IPS DF 19.7 (cell line): ENCODE measurements around the gene PDCD1.
"Not testable (repeated sequence)": the region's sequence is repeated elsewhere in the genome, so short reads cannot be mapped to it uniquely, and the experiment has no call there.

Experiments
- DNase-seq: peaks from one replicate; pipeline ENCODE4 v3.0.0-alpha.2; 2013; ENCODE audit warnings: low read depth, low spot score

Gene PDCD1

GRCh38 chr2:241877989-241878970, 19.6 kb upstream of the PDCD1 start:
- no peak for DNase-seq

GRCh38 chr2:241877197-241877685, 18.5 kb upstream of the PDCD1 start:
- DNase-seq = no peak

DNA sequence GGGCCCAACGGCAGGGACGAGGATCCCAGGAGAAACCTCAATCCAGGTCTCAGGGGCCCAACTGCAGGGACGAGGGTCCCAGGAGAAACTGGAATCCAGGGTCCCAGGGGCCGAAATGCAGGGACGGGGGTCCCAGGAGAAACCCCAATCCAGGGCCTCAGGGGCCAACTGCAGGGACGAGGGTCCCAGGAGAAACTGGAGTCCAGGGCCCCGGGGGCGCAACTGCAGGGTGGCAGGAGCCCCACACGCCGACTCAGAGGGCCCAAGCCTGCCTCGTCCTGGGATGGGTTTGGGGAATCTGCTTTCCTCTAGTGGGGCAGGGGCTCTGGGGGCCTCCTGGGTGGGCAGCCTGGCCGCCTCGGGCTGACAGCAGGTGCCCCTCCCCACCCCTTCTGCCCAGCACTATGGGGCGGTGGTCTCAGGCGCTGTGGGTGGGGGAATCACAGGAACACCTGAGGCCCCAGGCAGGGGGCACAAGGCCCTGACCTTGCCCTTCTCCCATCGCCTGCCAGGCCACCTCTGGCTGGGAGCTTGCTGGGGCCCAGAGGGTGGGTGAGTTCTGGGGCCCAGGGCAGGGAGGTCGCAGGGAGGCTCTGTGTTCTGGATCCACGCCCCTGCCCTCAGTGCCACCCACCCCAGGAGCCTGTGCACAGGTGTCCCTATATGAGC, 18.0 kb upstream of the PDCD1 start:
- no peak for DNase-seq

DNA sequence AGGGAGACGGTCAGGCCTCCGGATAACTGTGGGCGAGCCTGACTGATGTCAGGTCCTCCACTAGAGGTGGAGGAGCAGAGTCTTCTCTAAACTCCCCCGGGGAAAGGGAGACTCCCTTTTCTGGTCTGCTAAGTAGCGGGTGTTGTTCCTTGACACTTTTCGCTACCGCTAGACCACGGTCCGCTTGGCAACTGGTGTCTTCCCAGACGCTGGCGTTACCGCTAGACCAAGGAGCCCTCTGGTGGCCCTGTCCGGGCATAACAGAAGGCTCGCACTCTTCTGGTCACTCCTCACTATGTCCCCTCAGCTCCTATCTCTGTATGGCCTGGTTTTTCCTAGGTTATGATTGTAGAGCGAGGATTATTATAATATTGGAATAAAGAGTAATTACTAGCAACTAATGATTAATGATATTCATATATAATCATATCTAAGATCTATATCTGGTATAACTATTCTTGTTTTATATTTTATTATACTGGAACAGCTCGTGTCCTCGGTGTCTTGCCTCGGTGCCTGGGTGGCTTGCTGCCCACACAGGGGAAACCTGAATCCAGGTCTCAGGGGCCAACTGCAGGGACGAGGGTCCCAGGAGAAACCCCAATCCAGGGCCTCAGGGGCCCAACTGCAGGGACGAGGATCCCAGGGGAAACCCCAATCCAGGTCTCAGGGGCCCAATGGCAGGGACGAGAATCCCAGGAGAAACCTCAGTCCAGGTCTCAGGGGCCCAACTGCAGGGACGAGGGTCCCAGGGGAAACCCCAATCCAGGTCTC, 17.2 kb upstream of the PDCD1 start:
- not testable (repeated sequence) for DNase-seq

DNA sequence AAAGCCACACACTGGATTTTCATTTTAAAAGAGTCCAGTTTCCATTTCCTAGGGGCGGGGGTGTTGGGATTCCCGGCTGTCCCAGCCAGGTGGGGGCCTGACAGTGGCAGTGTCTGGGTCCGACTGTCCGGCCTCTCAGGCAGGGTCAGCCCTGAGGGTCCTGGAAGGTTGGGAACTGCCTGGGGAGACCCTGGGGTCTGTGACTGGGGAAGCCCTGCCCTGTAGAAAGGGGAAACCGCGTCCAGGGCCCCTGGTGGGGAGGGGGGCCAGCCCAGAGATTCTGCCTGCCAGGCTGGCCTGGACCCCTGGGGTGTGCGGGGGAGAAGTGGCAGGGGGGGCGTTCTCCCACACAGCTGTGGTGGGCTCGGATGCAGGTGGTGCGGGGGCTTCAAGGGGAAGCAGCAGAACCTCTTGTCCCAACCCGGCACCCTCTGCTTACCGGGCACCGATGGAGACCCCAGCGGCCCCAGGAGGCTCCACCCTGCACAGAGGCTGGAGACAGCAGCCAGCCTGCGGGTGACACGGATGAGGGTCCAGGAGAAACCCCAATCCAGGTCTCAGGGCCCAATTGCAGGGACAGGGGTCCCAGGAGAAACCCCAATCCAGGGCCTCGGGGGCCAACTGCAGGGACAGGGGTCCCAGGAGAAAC, 15.7 kb upstream of the PDCD1 start:
- no peak for DNase-seq

DNA sequence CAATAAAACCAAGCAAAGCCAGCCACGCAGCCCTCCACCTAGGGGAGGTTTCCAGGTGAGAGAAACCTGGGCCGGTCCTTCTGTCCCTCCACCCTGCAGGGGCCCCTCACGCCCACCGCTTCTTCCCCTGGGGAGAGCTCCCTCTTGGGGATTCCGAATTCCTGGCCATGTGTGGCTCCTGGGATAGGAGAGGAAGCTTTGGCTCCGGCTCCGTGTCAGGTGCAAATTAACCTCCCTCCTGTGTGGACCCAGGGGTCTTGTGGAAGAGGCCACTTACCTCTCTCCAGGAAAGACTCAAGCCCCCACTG, 15.1 kb upstream of the PDCD1 start:
- DNase-seq = no peak

DNA sequence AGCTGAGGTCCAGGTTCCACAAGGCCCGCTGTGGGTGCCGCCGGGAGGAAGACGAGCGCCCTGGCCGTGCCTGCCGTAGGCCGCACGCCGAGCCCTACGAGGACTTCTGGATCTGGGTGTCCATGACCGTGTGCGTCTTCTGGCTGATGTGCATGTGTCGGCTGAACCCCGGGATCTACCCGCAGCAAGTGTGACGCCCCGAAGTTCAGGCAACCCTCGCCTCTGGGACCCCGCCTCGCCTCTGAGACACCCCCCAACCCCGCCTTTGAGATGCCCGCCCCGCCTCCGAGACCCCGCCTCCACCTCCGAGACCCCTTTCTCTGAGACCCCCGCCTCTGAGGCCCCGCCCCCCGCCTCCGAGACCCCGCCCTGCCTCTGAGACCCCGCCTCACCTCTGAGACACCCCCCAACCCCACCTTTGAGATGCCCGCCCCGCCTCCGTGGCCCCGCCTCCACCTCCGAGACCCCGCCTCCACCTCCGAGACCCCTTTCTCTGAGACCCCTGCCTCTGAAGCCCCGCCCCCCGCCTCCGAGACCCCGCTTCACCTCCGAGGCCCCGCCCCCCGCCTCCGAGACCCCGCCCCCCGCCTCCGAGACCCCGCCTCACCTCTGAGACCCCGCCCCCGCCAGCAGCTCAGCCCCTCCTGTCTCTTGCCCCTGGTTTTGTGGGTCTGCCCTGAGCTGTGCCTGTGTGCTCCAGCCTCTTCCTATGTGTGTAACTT, 14.5 kb upstream of the PDCD1 start:
- no peak for DNase-seq

GRCh38 chr2:241872313-241872642, 13.6 kb upstream of the PDCD1 start:
- no peak for DNase-seq

DNA sequence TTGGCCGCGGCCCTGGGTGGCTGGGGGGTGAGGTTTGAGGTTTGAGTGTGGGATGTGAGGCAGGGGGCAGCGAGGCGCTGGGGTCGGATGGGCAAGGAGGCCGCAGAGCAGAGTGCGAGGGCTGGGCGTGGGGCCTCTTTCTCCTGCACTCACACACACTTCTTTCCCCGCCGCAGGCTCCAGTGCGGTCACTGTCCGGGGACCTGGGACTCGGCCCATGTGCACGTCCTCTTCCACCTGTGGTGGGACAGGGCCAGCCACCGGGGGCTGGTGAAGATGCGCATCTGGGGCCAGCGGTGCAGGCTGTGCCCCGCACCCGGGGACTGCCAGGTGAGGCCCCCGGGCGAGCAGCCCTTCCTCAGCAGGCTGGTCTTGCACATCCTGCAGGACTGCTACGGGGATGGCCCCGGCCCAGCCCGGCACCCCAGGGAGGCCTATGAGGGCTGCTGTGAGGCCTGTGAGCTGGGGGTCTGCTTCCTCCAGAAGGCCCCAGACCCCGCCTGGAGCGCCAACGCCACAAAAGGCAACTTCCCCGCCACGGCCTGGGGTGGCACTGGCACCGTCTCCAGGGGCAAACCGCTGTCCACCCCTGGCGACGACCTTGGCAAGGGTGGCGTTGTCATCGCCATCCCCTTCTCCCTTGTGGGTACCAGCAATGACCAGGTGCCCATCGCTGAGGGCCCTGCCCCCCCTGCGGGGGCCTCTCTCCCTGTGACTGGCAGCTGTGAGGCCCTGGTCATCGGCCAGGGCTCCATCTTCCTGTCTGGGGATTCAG, 13.0 kb upstream of the PDCD1 start:
- DNase-seq = no peak

DNA sequence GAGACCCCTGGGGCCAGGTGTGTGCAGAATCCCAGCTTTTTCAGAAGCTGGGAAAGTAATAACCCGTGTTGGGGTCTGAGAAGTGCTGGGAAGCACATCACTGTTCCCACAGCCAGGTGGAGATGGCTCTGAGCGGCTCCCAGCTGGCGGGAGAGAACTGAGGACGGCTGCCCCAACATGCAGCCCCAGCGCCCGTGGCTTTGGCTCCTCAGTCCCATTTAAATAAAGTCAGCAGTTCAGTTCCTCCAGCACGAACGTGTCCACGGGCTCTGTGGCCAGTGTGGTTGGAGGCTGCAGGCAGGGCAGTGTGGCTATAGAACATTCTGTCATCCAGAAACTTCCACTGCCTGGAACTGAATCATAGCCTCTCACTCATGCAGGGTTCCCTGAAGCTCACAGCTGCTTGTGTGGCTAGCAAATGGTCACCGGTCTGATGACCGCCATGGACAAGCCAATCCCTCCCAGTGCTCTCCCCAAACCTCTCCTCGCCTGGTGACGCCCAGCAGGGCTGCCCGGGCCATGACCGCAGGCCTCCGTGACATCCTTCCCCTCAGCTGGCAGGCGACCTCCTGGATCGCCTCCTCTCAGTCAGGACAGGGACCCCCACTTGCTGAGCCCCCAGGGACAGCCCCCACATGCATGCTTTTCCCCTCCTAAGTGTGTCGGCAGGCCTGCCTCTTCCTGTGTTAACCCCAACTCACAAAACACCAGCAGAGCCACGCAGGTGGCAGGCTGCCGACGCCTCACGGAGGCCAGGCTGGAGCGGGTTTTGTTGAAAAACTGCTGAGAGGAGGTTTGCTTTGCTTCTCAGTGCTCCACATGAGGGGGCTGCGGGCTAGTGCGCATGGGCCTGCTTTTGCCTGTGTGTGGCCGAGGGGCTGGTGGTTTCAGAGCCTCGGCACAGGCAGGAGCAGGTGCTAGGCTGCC, 12.2 kb upstream of the PDCD1 start:
- no peak for DNase-seq

DNA sequence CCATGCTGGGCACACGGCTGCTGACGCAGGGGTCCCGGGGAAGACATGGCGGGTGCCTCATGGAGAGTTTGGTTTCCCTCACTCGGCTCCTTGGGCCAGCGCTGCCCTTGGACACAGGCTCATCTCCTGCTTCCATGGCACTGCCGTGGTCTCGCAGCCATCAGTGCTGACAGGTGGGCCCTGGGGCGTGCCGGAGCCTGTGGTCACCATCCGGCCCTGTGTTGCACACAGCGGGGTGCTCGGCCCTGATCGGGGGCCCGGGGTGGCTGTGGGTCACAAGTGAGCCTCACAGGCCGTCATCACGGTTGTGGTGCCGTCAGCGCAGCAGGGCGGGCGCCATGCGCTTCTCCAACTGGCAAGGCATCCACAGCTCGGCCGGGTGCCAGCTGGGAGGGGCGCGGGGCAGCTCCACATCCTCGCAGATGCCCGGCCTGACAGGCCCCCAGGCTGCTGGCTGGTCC, 11.4 kb upstream of the PDCD1 start:
- DNase-seq = no peak

DNA sequence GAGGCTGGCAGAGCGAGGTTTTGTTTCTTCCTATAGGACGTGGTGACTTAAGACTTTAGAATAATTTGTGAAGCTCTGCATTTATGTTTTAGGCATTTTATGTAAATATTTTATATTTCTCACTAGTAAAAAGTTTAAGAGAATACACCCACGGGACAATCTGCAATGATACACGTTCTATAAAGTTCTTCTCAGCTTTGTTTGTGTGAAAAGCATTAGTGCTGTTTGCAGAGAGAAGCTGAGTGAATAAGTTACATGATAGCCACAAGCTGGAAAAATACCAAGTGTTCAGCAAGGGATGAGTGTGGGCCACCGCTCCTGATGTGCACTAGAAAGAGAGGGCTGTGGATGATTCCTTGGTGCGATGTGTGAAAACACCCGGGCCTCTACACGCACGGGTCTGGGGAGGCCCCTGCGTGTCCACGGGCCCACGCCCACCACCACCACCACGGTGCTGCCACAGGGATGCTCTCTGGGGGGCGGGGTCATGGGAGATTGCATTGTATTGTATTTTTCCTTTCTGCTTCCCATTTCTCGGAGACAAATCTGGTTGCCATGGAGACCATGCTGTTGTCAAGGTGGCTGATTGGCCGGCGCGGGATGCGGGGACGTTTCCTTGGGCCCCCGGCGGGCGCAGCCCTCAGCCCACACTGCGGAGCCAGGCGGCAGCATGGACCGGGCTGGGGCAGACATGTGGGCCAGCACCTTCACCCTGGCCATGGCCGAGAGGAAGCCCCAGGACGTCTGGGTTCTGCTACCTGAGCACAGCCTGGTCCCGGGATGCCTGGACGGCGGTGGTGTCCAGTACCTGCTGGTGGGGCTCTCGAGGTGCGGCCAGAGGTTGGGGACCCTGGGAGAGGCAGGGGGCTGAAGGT, 10.6 kb upstream of the PDCD1 start, which contains the start of gene RTP5:
Gene RTP5 (plus strand): TSS at position 643 of the 875 bp plus-strand sequence. CDS start 28 bp downstream, at position 671.
- DNase-seq = no peak

GRCh38 chr2:241868661-241869081, 10.0 kb upstream of the PDCD1 start:
- no peak for DNase-seq

DNA sequence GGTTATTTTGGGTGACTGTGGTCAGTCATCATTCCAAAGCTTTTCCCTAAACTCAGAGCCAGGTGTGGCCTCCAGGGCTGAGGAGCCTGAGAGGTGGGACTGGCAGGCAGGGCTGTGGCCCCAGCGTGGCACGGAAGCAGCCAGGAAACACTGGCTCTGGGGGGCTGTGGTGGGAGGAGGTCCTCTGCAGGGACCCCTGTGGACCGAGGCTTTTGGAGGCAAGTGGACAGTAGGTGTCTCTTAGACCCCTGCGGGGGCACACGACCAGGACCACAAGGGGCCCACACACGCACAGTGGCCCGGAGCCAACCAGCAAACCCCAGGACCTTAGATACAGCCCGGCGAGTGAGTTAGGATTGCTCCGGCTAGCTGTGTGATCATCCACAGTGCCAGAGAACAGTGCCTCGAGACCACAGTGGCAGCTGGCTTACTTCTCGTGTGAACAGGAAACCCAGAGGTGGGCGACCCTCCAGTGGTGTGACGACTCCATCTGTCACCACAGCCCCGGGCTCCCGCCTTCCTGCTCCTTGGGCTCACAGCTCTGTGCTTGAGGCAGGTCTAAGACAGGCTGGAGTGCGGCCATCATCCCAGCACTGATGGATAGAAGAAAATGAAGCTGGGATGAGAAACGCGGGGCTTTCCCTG, 9.2 kb upstream of the PDCD1 start:
- no peak for DNase-seq

- DNase-seq = no peak
These were observed 8.3 kb upstream of the PDCD1 start for GRCh38 chr2:241866790-241867645.

- no peak for DNase-seq
These were observed 7.5 kb upstream of the PDCD1 start for GRCh38 chr2:241865957-241866789.
